Stimulated activated CD4-positive, alpha-beta T cell treated with anti-CD3 and anti-CD28 coated beads, Interleukin-15, amount 100 ng/mL, for 24 hours (primary cell): ENCODE results near the gene WBP1.

ENCODE experiments used
- DNase-seq: peaks from one replicate; pipeline ENCODE4 v3.0.0-alpha.2; 2020

Gene WBP1

GRCh38 chr2:74486141-74486540, 27.9 kb downstream of the WBP1 start:
- DNase-seq, result no peak

DNA sequence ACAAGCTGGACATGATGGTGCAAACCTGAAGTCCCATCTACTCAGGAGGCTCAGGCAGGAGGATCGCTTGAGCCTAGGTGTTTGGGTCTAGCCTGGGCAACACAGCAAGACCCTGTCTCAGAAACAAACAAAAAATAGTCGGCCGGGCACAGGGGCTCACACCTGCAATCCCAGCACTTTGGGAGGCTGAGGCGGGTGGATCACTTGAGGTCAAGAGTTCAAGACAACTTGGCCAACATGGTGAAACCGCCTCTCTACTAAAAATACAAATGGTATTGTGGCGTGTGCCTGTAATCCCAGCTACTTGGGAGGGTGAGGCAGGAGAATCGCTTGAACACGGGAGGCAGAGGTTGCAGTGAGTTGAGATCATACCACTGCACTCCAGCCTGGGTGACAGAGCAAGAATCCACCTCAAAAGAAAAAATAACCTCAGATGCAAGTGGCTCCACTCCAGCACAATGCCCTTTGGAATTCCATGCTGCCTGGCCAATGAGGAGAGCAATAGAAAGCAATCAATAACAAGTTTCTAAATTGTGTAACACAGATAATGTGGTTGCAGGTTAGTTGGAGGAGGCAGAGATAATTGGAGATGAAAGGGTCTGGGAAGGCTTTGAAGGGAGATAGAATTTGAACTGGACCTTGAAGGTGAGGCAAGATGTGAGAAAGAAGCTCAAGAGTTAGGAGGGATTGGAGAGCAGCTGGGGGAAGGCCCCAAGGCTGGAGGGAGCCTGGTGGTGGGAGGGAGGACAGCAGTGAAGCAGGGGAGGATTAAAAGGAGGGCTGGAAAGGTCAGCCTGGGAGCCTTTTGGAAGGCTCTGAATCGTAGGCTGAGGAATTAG, 30.6 kb downstream of the WBP1 start:
- no peak for DNase-seq

- DNase-seq, result no peak
These were observed 31.7 kb downstream of the WBP1 start for GRCh38 chr2:74489906-74490305.

DNA sequence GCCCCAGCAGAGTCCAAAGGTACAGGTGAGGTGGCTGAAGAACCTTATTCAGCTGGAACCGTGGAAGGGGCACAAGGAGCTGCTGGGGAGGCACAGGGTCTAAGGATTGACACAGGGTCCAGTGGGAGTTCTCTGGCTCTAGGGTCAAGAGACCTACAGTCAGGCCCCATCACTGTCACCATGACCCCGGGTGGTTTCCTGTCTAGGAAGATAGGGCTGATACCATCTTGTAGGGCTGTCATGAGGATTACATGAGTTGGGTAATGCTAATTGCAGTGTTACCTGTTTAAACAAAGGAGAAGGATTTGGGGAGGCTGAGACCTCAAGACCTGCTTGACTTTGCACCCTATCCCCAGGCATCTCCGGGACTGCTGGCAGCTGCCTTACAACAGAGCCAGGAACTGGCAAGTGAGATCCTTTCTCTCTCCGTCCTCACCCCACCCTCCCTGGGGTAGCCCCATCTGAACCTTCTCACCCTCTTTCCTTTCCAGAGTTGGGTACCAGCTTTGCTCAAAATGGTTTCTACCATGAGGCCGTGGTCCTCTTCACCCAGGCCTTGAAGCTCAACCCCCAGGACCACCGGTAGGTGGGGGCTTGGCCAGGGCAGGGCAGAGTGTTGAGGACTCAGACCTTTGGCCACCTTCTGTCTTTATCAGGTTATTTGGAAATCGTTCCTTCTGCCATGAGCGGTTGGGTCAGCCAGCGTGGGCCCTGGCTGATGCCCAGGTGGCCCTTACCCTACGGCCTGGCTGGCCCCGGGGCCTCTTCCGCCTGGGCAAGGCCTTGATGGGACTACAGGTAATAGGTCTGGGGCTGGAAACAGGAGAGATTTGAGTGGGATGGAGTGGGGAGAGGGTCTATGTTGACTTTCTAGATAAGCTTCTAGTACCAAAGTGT, 33.7 kb downstream of the WBP1 start:
- DNase-seq, result no peak

GRCh38 chr2:74493546-74493945, 35.3 kb downstream of the WBP1 start:
- DNase-seq, result no peak

- DNase-seq, result no peak
These were observed 37.2 kb downstream of the WBP1 start for GRCh38 chr2:74495440-74495839.

- DNase-seq, result no peak
These were observed 38.9 kb downstream of the WBP1 start for GRCh38 chr2:74496997-74497776.

GRCh38 chr2:74497777-74498499, 39.7 kb downstream of the WBP1 start:
- DNase-seq, result peak; percentile 62

DNA sequence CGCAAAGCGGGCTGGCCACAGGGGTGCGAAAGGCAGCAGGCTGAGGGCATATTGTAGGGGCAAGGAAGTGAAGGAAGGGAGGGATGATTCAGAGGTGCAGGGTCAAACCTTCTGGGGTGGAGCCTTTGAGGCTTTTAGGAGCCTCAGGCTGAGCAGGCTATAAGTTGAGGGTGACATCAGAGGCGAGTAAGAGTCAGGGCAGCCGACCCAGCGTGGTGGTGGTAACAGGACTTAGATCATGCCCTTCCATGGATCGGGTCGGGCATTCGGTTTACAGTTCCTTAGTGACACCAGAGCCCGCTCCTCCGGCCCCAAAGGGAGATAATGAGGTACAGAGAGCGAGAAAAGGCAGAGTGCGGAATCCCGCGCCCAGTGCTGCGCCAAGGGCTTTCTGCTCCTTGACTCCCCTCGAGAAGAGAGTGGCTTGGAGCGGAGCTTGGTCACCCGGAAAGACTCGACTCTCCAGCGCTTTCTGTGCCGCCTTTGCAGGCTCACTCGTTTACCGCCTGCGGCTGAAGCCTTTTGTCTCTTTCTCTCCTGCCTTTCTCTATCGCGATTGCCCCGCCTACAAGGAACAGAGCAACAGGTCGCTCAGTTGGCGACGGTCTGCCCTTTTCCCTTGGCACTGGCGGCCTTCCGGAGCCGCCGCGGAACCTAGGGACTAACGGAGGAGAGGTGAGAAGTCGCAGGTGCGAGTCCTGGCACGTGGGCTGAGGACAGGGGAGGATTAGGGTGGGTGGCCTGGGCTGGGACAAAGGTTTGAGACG, 40.4 kb downstream of the WBP1 start:
- DNase-seq, result peak; percentile 47

GRCh38 chr2:74499267-74499939, 41.2 kb downstream of the WBP1 start, which contains the start of gene LBX2:
LBX2 (minus strand) TSS chr2:74499603; CDS start chr2:74499537, 66 bp downstream.
- peak; percentile 68 for DNase-seq

DNA sequence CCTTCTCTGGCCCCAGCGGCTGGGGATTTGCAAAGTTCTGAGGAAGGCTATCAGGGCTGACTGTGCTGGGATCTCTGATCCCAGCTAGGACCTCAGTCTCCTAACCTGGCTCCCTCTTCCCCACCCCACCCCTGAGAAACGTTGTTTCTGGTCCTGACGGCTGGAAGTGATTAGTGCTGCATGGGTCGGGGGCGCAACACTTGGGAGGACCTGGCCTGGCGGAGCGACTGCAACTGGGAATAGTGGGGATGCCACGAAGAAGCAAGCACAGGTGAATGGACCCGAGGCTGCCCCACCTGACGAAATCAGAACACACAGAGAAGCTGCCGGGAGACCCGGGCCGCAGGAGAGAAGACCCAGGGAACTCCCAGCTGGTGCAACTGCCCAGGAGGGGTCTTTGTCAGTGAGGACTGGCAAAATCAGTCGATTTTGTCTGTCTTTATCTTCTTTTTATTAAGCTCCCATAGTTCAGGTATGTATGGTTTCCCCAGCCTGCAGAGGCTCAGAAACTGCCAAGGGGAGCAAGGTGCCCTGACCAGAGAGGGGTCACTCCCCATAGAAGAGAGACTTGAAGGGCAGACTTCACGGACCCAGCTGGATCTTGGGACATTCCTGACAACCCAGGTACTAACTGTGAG, 41.8 kb downstream of the WBP1 start:
- DNase-seq, result no peak

- no peak for DNase-seq
These were observed 42.3 kb downstream of the WBP1 start for GRCh38 chr2:74500578-74500946.

DNA sequence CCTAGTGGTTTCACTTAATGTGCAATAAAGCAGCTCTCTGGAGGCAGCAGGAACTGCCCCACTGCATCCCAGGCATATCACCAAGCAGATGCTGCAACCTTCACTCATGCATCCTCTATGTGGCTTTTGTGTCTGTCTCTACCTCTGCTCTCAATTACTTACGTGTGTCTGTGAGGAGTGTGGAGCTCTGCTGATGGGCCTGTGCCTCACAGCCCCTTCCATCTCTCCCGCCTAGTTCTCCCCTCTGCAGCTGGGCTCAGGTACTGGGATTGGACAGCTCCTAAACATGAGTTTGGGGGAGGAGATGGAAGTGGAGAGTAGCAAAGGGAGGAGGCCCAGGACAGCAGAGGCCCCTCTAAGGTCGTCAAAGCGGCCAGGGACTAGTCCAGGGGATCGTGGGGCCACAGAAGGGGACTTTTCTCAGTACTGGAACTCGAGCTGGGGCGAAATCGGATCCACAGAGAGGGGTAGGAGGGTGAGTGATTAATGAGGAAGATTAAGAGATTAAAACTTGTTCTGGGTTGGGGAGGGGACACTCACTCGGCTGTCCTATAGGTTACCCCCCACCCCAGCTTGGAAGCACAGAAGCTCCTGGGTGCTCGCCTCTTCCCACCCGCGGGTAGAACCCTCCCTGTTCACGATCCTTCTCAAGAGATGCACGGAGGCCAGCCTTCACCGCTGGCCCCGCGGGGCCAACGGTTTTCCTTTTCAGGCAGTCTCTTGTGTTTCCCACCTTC, 43.3 kb downstream of the WBP1 start:
- DNase-seq, result no peak

- DNase-seq, result no peak
These were observed 44.0 kb downstream of the WBP1 start for GRCh38 chr2:74502147-74502719.

DNA sequence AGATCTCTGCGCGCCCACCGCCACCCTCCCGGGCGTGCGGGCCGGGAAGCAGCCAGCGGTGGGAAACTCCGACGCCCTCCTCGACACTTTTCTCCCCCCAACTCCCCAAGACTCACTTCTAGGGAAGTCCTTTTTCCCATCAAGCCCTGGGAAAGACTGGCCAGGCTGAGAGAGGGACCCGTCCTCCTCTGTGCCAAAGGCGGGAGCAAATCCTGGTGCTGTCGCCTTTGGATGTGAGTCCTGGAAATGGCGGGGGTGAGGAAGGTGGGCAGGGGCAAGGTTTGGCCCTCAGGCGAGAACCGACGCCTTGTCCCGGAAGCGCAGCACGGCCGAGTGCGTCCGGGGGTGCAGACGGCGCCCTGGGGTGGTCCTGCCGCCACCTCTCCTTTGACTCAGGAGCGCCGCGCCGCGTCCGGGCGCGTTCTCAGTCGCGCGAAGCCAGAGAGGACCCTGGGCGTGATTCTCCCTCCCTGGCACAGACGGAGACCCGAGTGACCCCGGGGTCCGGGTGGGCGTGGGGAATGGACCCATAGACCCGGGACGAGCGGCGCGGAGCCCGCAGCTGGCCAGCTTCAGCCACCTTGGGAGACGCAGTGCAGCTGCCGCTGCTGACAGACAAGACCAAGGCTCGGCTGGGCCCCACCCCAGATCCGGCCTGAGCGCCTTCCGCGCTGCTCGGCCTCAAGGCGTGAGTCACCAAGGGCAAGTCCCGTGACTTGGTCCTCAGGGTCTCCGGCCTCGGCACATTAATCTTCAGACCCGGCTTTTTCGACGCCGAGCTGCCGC, 44.7 kb downstream of the WBP1 start:
- DNase-seq, result peak; percentile 74

- DNase-seq, result no peak
These were observed 45.6 kb downstream of the WBP1 start for GRCh38 chr2:74503506-74504475.

- DNase-seq, result no peak
These were observed 46.4 kb downstream of the WBP1 start for GRCh38 chr2:74504591-74504990.
